H1 (cell line): ENCODE measurements around the gene NCEH1. TPM values are rescaled to one million over a fixed set of nuclear protein-coding genes. Genes with fewer than 3 reads are reported as not detected.

Experiments
- CTCF ChIA-PET: fragments of 300-600 bp; sonication (Branson Sonifier 250); formaldehyde crosslinking; loops from one replicate; lab custom pipeline; 2021; ENCODE audit not compliant: partially characterized antibody; lab: Charles Lee
- POLR2A ChIA-PET: fragments of 300-600 bp; sonication (Branson Sonifier 250); formaldehyde crosslinking; loops from one replicate; lab custom pipeline; 2021; ENCODE audit warnings: inconsistent platforms; ENCODE audit not compliant: partially characterized antibody; lab: Charles Lee
- DNase-seq, 2 experiments: peaks; one replicate each; pipeline versions ENCODE4 v3.0.0 to v3.0.0-alpha.2; 2010 to 2022; ENCODE audit warnings: low spot score in 2 of 2, low read depth in 1 of 2, mixed read lengths in 1 of 2
- FAIRE-seq: peaks from 2 replicates; lab custom pipeline; 2011; peaks lifted over from hg19 to GRCh38; lab: Jason Lieb, UNC
- H2AFZ ChIP-seq: 2 replicates; pipeline ENCODE4 v1.8.1; 2012; ENCODE audit warnings: low read length, inconsistent platforms
- H2AK5ac ChIP-seq: 2 replicates; pipeline ENCODE4 v1.6.1; 2013; ENCODE audit warnings: low read depth, low read length
- H2BK120ac ChIP-seq: replicated peaks from 2 replicates; pipeline ENCODE3; 2013; ENCODE audit warnings: low read depth, low read length, inconsistent platforms
- H2BK12ac ChIP-seq: 2 replicates; pipeline ENCODE4 v1.6.1; 2013; ENCODE audit warnings: low read depth, low read length
- H2BK15ac ChIP-seq: 2 replicates; pipeline ENCODE4 v1.6.1; 2013; ENCODE audit warnings: low read length
- H2BK20ac ChIP-seq: 2 replicates; pipeline ENCODE4 v1.6.1; 2013; ENCODE audit warnings: low read length
- H2BK5ac ChIP-seq: 2 replicates; pipeline ENCODE4 v1.6.1; 2013; ENCODE audit warnings: low read depth, low read length
- H3K14ac ChIP-seq: 2 replicates; pipeline ENCODE4 v1.6.1; 2013; ENCODE audit warnings: inconsistent platforms; ENCODE audit not compliant: insufficient read length
- H3K18ac ChIP-seq: 2 replicates; pipeline ENCODE4 v1.6.1; 2013; ENCODE audit warnings: low read length; ENCODE audit errors: extremely low read depth
- H3K23ac ChIP-seq: 2 replicates; pipeline ENCODE4 v1.6.1; 2013; ENCODE audit warnings: inconsistent platforms; ENCODE audit not compliant: insufficient read length
- H3K23me2 ChIP-seq: 2 replicates; pipeline ENCODE4 v1.6.1; 2013; ENCODE audit warnings: low read depth, low read length
- H3K27ac ChIP-seq: 2 replicates; pipeline ENCODE4 v1.6.1; 2011; ENCODE audit warnings: low read depth, low read length, inconsistent platforms
- H3K27me3 ChIP-seq, 4 experiments: replicated peaks in 1 of 4; 1 replicate in 1 of 4; 2 replicates in 3 of 4; pipeline versions ENCODE4 v1.6.1 to v1.8.1; 2011 to 2013; ENCODE audit warnings: low read length in 3 of 4, mild to moderate bottlenecking in 3 of 4, inconsistent platforms in 2 of 4, mixed read lengths in 2 of 4, moderate library complexity in 1 of 4; ENCODE audit not compliant: control insufficient read depth in 3 of 4, insufficient read depth in 3 of 4; ENCODE audit errors: extremely low read depth in 1 of 4
- H3K36me3 ChIP-seq, 4 experiments: 2 replicates each; pipeline versions ENCODE4 v1.6.1 to v1.8.1; 2011 to 2013; ENCODE audit warnings: mild to moderate bottlenecking in 4 of 4, low read length in 3 of 4, moderate library complexity in 2 of 4, control low read depth in 1 of 4, inconsistent platforms in 1 of 4; ENCODE audit not compliant: insufficient read depth in 4 of 4, control insufficient read depth in 2 of 4
- H3K4ac ChIP-seq: replicated peaks from 2 replicates; pipeline ENCODE3; 2013; ENCODE audit warnings: low read length, low read depth, mixed read lengths, inconsistent platforms; ENCODE audit not compliant: insufficient read length
- H3K4me1 ChIP-seq, 4 experiments: replicated peaks in 1 of 4; 1 replicate in 1 of 4; 2 replicates in 3 of 4; pipeline versions ENCODE4 v1.6.1 to v1.8.1; 2011 to 2013; ENCODE audit warnings: low read length in 3 of 4, inconsistent platforms in 2 of 4, mixed read lengths in 1 of 4; ENCODE audit not compliant: insufficient read depth in 4 of 4, control insufficient read depth in 3 of 4
- H3K4me2 ChIP-seq, 2 experiments: 2 replicates each; pipeline versions ENCODE4 v1.6.1 to v1.8.1; 2011 to 2013; ENCODE audit warnings: low read depth in 2 of 2, low read length in 2 of 2, control low read depth in 1 of 2, inconsistent platforms in 1 of 2, mild to moderate bottlenecking in 1 of 2; ENCODE audit not compliant: insufficient read depth in 1 of 2
- H3K4me3 ChIP-seq, 4 experiments: fragments of 200-600, 300-600 bp in 1 of 4; sonication (generic), shearing (Covaris generic), sonication (Bioruptor Twin) in 1 of 4; 2 replicates each; pipeline versions ENCODE4 v1.5.1 to v1.8.1; 2011 to 2016; ENCODE audit warnings: low read length in 4 of 4, low read depth in 3 of 4, control low read depth in 2 of 4, inconsistent platforms in 2 of 4, mild to moderate bottlenecking in 2 of 4, mixed read lengths in 1 of 4, moderate library complexity in 1 of 4; ENCODE audit not compliant: insufficient read depth in 2 of 4; ENCODE audit errors: extremely low read depth in 1 of 4
- H3K56ac ChIP-seq: replicated peaks from 2 replicates; pipeline ENCODE3; 2013; ENCODE audit warnings: low read depth, mild to moderate bottlenecking, mixed read lengths, low read length, inconsistent platforms; ENCODE audit not compliant: insufficient read length
- H3K79me1 ChIP-seq: 2 replicates; pipeline ENCODE4 v1.6.1; 2013; ENCODE audit warnings: low read depth, low read length, control low read depth
- H3K79me2 ChIP-seq, 2 experiments: 2 replicates each; pipeline versions ENCODE4 v1.6.1 to v1.8.1; 2012 to 2013; ENCODE audit warnings: low read length in 2 of 2, mild to moderate bottlenecking in 2 of 2, inconsistent platforms in 1 of 2; ENCODE audit not compliant: insufficient read depth in 2 of 2, control insufficient read depth in 1 of 2
- H3K9ac ChIP-seq, 4 experiments: replicated peaks in 1 of 4; 1 replicate in 1 of 4; 2 replicates in 3 of 4; pipeline versions ENCODE4 v1.6.1 to v1.8.1; 2011 to 2013; ENCODE audit warnings: low read depth in 3 of 4, low read length in 3 of 4, control low read depth in 2 of 4, mild to moderate bottlenecking in 2 of 4, moderate library complexity in 2 of 4, inconsistent platforms in 1 of 4; ENCODE audit errors: extremely low read depth in 1 of 4
- H3K9me3 ChIP-seq, 2 experiments: 2 replicates each; pipeline versions ENCODE4 v1.6.1 to v1.8.1; 2012 to 2013; ENCODE audit warnings: mild to moderate bottlenecking in 2 of 2, moderate library complexity in 2 of 2, control low read depth in 1 of 2, inconsistent platforms in 1 of 2, low read depth in 1 of 2, low read length in 1 of 2, mixed read lengths in 1 of 2; ENCODE audit not compliant: insufficient read depth in 2 of 2
- H4K20me1 ChIP-seq, 2 experiments: replicated peaks in 1 of 2; 2 replicates each; pipeline versions ENCODE3 to v1.8.1; 2011 to 2013; ENCODE audit warnings: inconsistent platforms in 2 of 2, low read length in 2 of 2, mild to moderate bottlenecking in 1 of 2; ENCODE audit not compliant: insufficient read depth in 2 of 2, control insufficient read depth in 1 of 2
- H4K5ac ChIP-seq: 2 replicates; pipeline ENCODE4 v1.6.1; 2013; ENCODE audit warnings: low read length, low read depth, mixed read lengths, inconsistent platforms; ENCODE audit not compliant: insufficient read length
- H4K8ac ChIP-seq: 2 replicates; pipeline ENCODE4 v1.8.0; 2013; ENCODE audit warnings: mild to moderate bottlenecking, moderate library complexity, low read length, inconsistent platforms; ENCODE audit not compliant: insufficient read depth; ENCODE audit errors: extremely low read depth
- H4K91ac ChIP-seq: replicated peaks from 2 replicates; pipeline ENCODE3; 2013; ENCODE audit warnings: low read length, mixed read lengths, inconsistent platforms; ENCODE audit not compliant: insufficient read length
- BCL11A ChIP-seq, 2 experiments: IDR thresholded peaks; one replicate each; pipeline ENCODE4 v1.6.1; 2011; ENCODE audit warnings: low read depth in 2 of 2, low read length in 2 of 2, mild to moderate bottlenecking in 2 of 2
- CTBP2 ChIP-seq: IDR thresholded peaks from 2 replicates; pipeline ENCODE4 v1.7.0; 2011; ENCODE audit warnings: borderline replicate concordance, mild to moderate bottlenecking, moderate library complexity, mixed read lengths, low read length; ENCODE audit not compliant: insufficient read depth, insufficient read length
- FOSL1 ChIP-seq: IDR thresholded peaks from 2 replicates; pipeline ENCODE4 v1.6.1; 2011; ENCODE audit warnings: mild to moderate bottlenecking, low read depth, low read length, moderate library complexity; ENCODE audit not compliant: insufficient read depth
- NRF1 ChIP-seq: IDR thresholded peaks from 2 replicates; pipeline ENCODE4 v1.6.1; 2011; ENCODE audit warnings: mild to moderate bottlenecking, low read depth, low read length, improper control_type of control experiment
- POU5F1 ChIP-seq: IDR thresholded peaks from 2 replicates; pipeline ENCODE4 v1.6.1; 2011; ENCODE audit warnings: low read depth, mild to moderate bottlenecking, low read length, moderate library complexity
- SAP30 ChIP-seq: fragments of 300-600 bp; sonication (generic); IDR thresholded peaks from 2 replicates; pipeline ENCODE4 v1.7.1; 2012; ENCODE audit warnings: low read length, moderate library complexity, mild to moderate bottlenecking, inconsistent platforms; ENCODE audit not compliant: insufficient read depth, insufficient replicate concordance
- SUZ12 ChIP-seq: fragments of 200-600 bp; sonication (generic); IDR thresholded peaks from 2 replicates; pipeline ENCODE4 v1.6.1; 2012; ENCODE audit warnings: mild to moderate bottlenecking, inconsistent platforms, low read length, moderate library complexity, mixed read lengths
- TAF1 ChIP-seq: IDR thresholded peaks from 2 replicates; pipeline ENCODE4 v1.6.1; 2011; ENCODE audit warnings: mild to moderate bottlenecking, low read depth, low read length
- ZNF274 ChIP-seq: IDR thresholded peaks from 2 replicates; pipeline ENCODE4 v1.7.0; 2012; ENCODE audit warnings: low read length, borderline replicate concordance; ENCODE audit errors: extremely low read depth
- WGBS, 2 experiments: shearing (Covaris generic) in 1 of 2; methylation state at CpG; one replicate each; pipeline versions ENCODE4 v1.1.6 to v1.1.7; 2013 to 2015; ENCODE audit warnings: low lambda C conversion rate in 2 of 2, mixed read lengths in 2 of 2, inconsistent platforms in 1 of 2, low coverage in 1 of 2, missing lambda C conversion rate in 1 of 2; ENCODE audit not compliant: insufficient replicate concordance in 2 of 2, insufficient coverage in 1 of 2, insufficient read length in 1 of 2; ENCODE audit errors: extremely low coverage in 1 of 2, missing lambda C conversion rate in 1 of 2; 5-methylcytosine and 5-hydroxymethylcytosine counted together
- polyA plus RNA-seq, 7 experiments: library from polyadenylated mRNA; depleted of rRNA in 3 of 7; stranded (reverse) in 5 of 7; unstranded in 2 of 7; fragments of >200 nt in 5 of 7; fragments of 200-250 nt in 2 of 7; gene quantifications; 1 replicate in 5 of 7; 2 replicates in 1 of 7; 4 replicates in 1 of 7; pipeline versions ENCODE4 v1.2.1 to v1.2.3, GENCODE V29; 2011 to 2013; ENCODE audit warnings: missing spikeins in 2 of 7, mixed read lengths in 2 of 7
- total RNA-seq: library from RNA; stranded (reverse); fragmentation: NEBNext Ultra II Directional; extraction: Animal tissue kit (Norgen Biotek cat#: 25700); gene quantifications from 2 replicates; pipeline ENCODE4 v1.2.1, GENCODE V29; 2021

Gene NCEH1
- total and polyA plus RNA-seq, 2 of the 8 experiments (the other 6 are each of a cell fraction or from before 2014, with no cell fraction given) = 2.2 to 6.4 TPM

GRCh38 chr3:172591876-172592771 lies 118.7 kb downstream of the NCEH1 start:
- no peak overlapping the region for H3K4ac ChIP-seq
- no peak overlapping the region for H3K9ac ChIP-seq
- no peaks in the 10 kb centered on the region for H3K79me1 ChIP-seq
- H3K56ac ChIP-seq = no peak overlapping the region
- no peak overlapping the region for H2BK5ac ChIP-seq
- H3K36me3 ChIP-seq = no peaks in the 10 kb centered on the region
- POLR2A ChIA-PET = no interaction called here
- no peak overlapping the region for H3K4me3 ChIP-seq
- TF ChIP-seq NRF1 = no peak
- no peak for TF ChIP-seq SAP30
- no peak for TF ChIP-seq TAF1
- TF ChIP-seq CTBP2 = no peak
- TF ChIP-seq ZNF274 = no peak
- no peak for TF ChIP-seq FOSL1
- no peak for TF ChIP-seq POU5F1
- no peak for TF ChIP-seq SUZ12
- TF ChIP-seq BCL11A (IDR thresholded peaks at IDR 0.05; ENCODE audit: low read depth in 2 of 2, low read length in 2 of 2) = no peak
- TF ChIP-seq, all 59 proteins: peak for 0
- DNase-seq = no peak
- no peak overlapping the region for H2AFZ ChIP-seq
- no peak overlapping the region for H4K91ac ChIP-seq
- H4K5ac ChIP-seq = no peak overlapping the region
- H2BK120ac ChIP-seq = no peak overlapping the region
- no peak overlapping the region for H3K27ac ChIP-seq
- H3K23ac ChIP-seq = no peak overlapping the region
- H2BK20ac ChIP-seq = no peak overlapping the region
- H3K4me1 ChIP-seq = no peaks in the 10 kb centered on the region
- no peak overlapping the region for H3K14ac ChIP-seq
- H2BK12ac ChIP-seq = no peak overlapping the region
- no peaks in the 10 kb centered on the region for H3K23me2 ChIP-seq
- no peaks in the 10 kb centered on the region for H4K20me1 ChIP-seq
- H2AK5ac ChIP-seq = no peak overlapping the region
- H3K9me3 ChIP-seq = no peaks in the 10 kb centered on the region
- H3K27me3 ChIP-seq = no peaks in the 10 kb centered on the region
- no peak overlapping the region for H3K18ac ChIP-seq
- no peak for FAIRE-seq
- no peaks in the 10 kb centered on the region for H3K79me2 ChIP-seq
- WGBS, 2 experiments = 92% methylated on average over 11 of the region's 11 CpGs; no CpG with 5 or more reads in 1 of the 2 experiments
- no peak overlapping the region for H3K4me2 ChIP-seq
- H2BK15ac ChIP-seq = no peak overlapping the region
- H4K8ac ChIP-seq = no peak overlapping the region
- CTCF ChIA-PET = interaction anchor here (0.5 to 1.2 kb wide), 6 partner anchors 31 to 1374 kb away, joined by 3 read pairs; no protein-coding TSS in a partner anchor
